Fibroblast of lung (primary cell): ENCODE measurements around the gene RNF224.

ENCODE experiments used
- CTCF ChIP-seq, 2 donors: IDR thresholded peaks in 1 of 2; conservative IDR thresholded peaks in 1 of 2; 1 replicate in 1 of 2; 2 replicates in 1 of 2; pipeline ENCODE4 v1.5.1; 2011 to 2012; ENCODE audit warnings: low read length in 2 of 2, control low read depth in 1 of 2, inconsistent platforms in 1 of 2, low read depth in 1 of 2, mild to moderate bottlenecking in 1 of 2
- EZH2 ChIP-seq: IDR thresholded peaks from 2 replicates; pipeline ENCODE4 v1.5.1; 2012; ENCODE audit warnings: low read length, control low read depth, mild to moderate bottlenecking; ENCODE audit errors: missing control alignments

GRCh38 chr9:137221095-137221505 is 6.2 kb upstream of the RNF224 start:
- TF ChIP-seq CTCF (conservative IDR thresholded peaks at IDR 0.05 in 1 of 2, IDR thresholded peaks at IDR 0.05 in 1 of 2; ENCODE audit: low read depth in 1 of 2, low read length in 2 of 2) = no peak
- no peak for TF ChIP-seq EZH2
